HG03280 (cell line): ENCODE data around the gene ZNF526.

Experiments used
- ATAC-seq: cut with Tn5 transposase; IDR thresholded peaks from one replicate; pipeline ENCODE4 v1.9.1; 2021; ENCODE audit warnings: mild to moderate bottlenecking, moderate library complexity; ENCODE audit not compliant: unreplicated experiment

Gene ZNF526

GRCh38 chr19:42196011-42197001, 23.8 kb upstream of the ZNF526 start:
- no peak for ATAC-seq

- ATAC-seq: no peak
Observed at GRCh38 chr19:42197375-42197817, 22.7 kb upstream of the ZNF526 start.

GRCh38 chr19:42198676-42199439, 21.3 kb upstream of the ZNF526 start:
- peak; percentile 36 for ATAC-seq

- ATAC-seq: peak; percentile 27
Observed at GRCh38 chr19:42199440-42200115, 20.5 kb upstream of the ZNF526 start.

- no peak for ATAC-seq
Observed at GRCh38 chr19:42200116-42200715, 19.9 kb upstream of the ZNF526 start.

GRCh38 chr19:42201489-42202289, 18.4 kb upstream of the ZNF526 start:
- no peak for ATAC-seq

GRCh38 chr19:42202290-42202880, 17.7 kb upstream of the ZNF526 start:
- ATAC-seq: no peak

GRCh38 chr19:42203700-42204099, 16.4 kb upstream of the ZNF526 start:
- no peak for ATAC-seq

GRCh38 chr19:42204664-42205063, 15.4 kb upstream of the ZNF526 start:
- no peak for ATAC-seq

- ATAC-seq: no peak
Observed at GRCh38 chr19:42206871-42207755, 13.0 kb upstream of the ZNF526 start.

GRCh38 chr19:42207767-42208271, 12.3 kb upstream of the ZNF526 start:
- ATAC-seq: no peak

GRCh38 chr19:42208612-42209011, 11.5 kb upstream of the ZNF526 start:
- ATAC-seq: no peak

GRCh38 chr19:42212886-42213285, 7.2 kb upstream of the ZNF526 start:
- no peak for ATAC-seq

GRCh38 chr19:42214810-42215485, 5.2 kb upstream of the ZNF526 start:
- ATAC-seq: no peak

GRCh38 chr19:42216653-42217519, 3.2 kb upstream of the ZNF526 start:
- ATAC-seq: peak; percentile 4

GRCh38 chr19:42217520-42218437, 2.3 kb upstream of the ZNF526 start, which contains the start of gene DEDD2:
TSS of gene DEDD2 (minus strand) at chr19:42217677. CDS start at chr19:42217007, 670 bp downstream.
- peak; percentile 67 for ATAC-seq
